Kidney capillary endothelial cell (primary cell): ENCODE results near the gene SCN5A.

ENCODE experiments used
- DNase-seq: peaks from one replicate; pipeline ENCODE4 v3.0.0-alpha.2; 2018; ENCODE audit warnings: low spot score

The SCN5A gene

DNA sequence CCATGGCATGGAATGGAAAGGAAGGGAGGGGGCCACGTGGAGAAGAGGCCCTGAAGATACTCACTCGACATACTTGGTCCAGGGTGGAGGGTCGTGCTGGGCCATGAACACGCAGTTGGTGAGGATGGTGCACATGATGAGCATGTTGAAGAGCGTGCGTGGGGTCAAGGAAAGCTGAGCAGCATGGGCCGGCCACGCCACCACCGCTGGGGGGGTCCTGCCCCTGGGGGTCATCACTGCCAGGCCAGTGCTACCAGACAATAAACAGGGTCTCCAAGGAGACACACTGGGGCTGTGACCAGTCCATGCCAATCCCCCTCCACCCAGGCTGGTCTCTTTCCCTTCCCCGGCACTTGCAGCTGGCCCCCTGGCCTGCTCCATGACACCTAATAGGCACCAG, 27.2 kb downstream of the SCN5A start:
- DNase-seq = no peak

DNA sequence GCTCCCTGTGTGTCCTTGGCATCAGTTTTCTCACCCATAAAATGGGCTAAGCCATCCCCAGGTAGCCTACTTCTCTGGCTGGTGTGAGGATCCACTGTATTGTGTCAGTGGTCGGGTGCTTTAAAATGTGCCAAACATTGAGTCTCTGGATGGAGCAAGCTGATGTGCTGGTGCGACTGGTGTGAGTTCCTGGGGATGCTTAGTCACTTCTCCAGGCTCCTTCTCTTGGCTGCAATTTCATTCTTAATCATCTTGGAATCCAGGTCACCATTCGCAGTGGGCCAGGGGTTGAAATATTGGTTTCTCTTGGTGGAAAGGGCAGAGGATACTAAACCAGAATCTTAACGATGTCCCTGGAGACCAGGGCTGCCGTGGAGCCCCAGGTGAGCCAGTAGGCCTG, 29.3 kb downstream of the SCN5A start:
- no peak for DNase-seq

DNA sequence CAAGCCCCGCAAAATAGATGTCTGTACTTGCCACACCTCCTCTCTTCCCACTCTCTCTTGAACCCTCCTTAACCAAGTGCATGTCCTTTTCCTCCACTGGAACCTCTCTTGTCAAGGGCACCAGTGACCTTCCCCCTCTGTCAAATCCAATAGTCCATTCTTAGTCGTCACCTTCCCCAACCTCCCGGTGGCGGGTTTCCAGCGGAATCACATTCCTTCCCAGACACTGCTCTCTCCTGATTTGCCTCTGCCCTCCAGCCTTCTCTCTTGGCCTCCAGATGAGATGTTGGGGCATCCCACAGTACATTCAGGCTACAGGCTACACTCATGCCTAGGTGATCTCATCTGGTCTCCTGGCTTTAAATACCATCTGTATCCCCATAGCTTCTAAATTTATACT, 31.1 kb downstream of the SCN5A start:
- no peak for DNase-seq

DNA sequence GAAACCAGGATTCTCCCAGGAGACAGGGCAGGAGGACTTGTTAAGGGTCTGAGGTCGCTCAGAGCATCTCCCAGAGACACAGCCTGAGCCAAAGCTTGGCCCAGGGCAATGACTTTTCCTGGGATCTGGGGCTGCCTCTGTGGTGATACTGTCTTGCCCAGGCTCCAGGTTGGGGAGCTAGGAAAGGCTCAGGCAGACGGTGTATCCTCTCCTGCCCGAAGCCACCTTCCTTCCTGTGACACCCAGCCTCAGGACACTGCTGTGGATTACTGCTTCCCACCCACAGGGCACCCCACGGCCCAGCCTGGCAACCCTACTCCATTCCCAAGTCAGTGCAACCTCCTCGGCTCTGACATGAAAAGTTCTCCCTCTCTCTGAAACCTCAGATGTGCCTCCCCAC, 31.9 kb downstream of the SCN5A start:
- DNase-seq = no peak

DNA sequence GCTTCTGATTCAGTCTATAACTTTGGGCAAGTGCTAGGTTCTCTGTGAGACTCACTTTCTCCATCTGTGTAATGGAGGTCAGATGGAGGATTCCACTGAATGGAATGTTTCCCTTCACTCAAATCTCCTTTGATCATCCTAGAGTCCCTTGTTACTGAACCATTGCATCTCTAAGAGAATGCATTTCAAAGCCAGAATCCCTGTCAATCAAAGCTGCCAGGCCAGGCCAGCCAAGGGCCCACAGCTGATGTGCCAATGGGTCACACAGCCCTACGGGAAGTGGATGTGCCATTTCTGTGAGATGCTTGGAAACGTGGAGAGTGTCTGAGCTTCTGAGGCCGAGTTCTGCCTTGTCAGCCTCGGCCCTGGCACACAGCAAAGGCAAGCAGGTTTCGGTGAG, 32.4 kb downstream of the SCN5A start:
- no peak for DNase-seq

DNA sequence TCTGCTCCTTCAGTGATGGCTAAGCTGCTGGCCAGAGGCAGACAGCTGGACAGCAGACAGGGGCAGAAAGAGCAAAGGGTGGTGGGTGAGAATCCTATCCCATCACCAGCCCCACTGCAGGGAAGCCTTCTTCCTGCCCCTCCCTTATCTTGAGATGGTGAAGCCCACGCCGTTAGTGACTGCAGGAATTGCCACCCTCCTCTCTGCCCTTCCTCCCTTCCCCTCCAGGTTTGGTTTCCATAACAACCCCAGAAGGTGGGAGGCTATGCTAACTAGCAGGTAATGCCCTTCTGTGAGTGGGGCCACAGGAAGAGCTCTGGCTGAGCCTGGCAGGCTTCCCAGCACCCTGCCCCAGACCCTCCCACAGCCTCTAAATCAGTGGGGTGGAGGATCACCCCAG, 32.8 kb downstream of the SCN5A start:
- DNase-seq = no peak

DNA sequence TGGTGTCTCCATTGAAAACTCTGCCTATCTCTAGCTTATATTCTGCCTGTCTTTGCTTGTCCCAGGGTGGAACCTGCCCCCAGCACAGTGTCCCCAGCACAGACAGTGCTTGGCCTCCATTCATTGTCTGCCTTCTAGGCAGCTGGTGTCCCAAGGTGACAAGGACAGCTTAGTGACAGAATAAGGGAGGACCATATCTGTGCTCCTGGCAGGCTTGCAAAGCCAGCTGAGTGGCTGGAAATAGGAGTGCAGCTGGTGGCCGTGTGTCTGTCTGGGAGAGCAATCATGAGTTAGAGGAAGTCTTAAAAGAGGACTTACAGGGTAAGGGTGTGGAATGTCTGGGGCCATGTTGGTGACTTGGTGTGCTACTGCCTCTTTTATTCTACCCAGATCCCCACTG, 33.4 kb downstream of the SCN5A start:
- DNase-seq = no peak

DNA sequence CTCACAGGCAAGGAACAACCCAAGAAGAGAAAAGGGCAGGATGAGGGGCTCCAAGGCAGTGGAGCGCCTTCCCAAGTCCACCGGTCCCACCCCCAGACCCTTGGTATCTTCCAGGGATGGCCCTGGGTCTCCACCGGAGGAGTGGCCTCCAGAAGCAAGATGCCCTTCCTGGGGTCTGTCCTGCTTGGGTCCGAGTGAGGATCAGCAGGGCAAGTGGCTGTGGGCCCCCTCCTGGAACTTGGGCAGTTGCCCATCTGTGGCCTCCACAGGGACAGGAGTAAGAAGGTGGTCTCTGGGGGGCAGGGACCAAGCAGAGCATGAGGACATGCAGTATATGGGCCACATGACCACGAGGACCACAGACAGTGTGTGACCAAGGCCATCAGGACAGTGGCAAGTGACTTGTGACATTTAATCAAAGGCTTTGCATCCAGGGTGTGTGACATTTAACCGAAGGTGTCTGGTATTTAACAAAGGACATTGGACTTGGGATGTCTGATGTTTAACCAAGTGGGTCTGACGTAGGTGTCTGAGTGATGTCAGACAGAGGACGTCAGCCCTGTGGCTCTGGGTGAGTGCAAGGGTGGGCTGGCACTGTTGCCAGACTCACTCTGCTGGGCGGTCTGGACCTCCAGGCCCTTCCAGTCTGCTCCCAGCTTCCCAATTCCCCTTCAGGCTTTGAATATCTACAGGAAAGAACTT, 34.7 kb downstream of the SCN5A start:
- no peak for DNase-seq

DNA sequence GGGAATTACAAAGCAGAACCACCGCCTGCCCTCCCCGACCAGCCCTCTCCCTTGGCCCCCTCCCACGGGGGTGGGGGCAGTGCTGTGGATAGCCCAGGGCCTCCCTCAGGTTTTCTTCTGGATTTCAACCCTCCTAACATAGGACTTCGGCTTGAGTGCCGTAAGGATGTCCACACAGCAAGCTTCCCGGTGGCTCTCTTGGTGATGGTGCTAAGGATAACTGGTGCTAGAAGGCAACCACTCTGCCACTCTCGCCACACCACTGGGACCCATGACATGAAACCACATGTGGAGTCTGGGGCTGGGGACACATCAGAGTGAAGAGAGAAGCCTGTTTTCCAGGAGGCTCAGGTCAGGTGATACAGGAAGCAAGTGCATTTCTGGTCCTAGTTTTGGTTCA, 35.4 kb downstream of the SCN5A start:
- DNase-seq = no peak

DNA sequence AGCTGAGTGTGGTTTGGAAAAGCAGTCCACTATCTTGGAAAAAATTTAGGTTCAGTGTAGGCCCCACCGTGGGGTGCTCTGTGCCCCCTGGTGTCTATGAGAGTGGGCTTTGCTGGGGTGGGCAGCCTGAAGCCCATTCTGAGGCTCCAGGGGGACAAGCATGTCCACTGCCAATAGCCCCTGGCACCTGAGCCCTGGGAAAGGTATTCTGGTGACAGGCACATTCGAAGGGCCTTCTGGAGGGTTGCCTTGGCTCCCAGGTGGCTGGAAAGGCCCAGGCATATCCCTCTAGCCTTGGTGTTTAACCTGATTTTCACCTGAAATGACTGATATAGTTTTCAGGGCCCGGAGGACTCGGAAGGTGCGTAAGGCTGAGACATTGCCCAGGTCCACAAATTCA, 36.1 kb downstream of the SCN5A start:
- no peak for DNase-seq

DNA sequence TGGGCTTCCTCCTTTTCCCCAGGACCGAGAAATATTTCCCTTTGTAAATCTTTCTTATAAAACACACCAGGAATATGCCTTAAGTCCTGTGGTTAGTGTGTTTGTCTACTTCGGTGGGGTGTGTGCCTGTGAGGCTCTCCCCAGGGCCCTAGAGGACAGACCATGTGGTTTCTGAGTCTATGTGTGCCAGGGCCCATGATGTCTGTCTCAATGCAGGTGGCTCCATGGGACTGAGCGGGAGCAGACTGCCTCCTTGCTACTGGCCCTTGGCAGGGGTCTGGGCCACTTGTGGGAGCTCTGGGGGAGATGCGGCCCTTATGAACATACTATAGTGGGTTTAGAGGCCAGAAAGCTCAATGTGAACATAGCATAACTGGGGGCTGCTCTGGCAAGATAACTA, 37.6 kb downstream of the SCN5A start:
- DNase-seq = no peak

DNA sequence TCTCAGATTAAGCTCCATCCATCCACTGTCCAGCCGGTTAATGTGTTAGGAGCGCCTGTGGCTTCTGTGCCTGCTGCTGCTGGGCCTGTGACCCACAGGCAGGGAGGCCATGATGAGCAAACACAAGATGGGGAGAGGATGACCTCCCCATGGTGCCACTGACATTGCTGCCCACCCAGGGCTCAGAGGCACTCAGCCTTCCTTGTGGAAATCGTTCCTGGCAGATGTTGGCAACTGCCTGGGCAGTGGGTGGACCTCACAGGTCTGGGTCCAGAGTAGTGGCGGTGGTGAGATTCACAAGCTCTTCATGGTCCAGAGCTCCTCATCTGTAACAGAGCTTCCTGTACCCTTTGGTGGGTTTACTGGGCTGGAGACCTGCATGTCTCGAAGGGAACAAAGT, 38.6 kb downstream of the SCN5A start:
- no peak for DNase-seq

DNA sequence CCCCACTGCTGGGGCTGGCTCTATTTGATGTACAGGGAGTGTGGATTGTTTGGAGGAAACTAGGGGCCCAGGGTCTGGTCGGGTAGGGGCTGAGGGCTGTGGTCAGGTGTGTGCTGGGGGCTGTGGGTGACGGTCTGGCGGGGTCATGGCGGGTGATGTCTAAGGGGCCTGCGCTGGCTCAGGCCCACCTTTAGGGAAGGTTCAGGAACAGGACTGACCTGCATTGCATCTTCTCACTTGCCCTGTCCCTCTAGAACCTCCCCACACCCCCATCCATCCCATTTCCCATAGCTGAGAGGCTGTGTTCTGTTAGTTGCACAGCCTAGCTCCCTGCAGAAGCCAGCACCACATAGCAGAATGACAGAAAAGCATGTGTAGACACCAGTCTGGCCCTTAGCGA, 39.1 kb downstream of the SCN5A start:
- no peak for DNase-seq

DNA sequence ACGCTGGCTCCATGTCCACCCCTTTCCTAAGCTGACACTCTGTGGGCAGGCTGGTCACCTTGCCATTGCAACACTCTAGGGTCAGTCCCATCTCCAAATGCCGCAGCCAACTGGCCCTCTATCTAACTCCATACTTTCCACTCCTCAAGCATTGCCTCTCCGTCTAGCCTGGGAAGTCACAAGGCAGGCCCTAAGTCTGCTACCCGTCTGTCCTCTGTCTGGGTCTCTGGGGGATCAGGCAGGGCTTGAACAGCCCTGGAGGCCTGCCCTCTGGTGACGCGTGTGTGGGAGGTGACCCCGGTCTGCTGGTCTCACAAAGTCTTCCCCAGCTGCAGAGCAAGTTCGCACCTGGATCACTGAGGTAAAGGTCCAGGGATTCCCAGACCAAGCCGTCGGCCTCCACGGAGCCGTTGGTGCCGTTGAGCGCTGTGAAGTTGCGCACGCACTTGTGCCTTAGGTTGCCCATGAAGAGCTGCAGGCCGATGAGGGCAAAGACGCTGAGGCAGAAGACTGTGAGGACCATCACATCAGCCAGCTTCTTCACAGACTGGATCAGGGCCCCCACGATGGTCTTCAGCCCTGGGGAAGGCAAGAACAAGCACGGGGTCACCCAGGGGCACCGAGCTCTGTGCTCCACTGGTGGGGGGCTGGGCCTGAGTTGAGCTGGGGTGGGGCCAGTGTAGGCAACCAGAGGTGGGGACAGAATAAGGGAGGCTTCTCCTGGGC, 39.9 kb downstream of the SCN5A start:
- DNase-seq = no peak

DNA sequence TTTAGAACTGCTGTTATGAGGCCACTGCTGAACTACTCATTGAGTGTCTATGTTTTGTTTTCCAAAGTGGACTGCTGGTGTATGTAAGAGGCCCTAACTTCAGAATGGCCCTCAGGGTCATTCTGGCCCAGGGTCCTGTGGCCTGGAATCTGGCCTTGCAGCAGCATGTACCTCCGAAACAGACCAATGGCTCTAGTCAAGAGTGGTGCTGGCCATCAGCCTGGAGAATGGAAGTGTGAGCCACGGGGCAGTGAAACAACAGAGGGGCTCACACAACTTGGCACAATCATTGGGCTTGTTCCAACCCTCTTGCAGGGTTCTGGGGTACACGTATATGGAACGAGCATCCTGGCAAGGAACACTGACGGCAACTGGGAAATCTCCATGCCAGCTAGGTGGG, 40.5 kb downstream of the SCN5A start:
- no peak for DNase-seq

DNA sequence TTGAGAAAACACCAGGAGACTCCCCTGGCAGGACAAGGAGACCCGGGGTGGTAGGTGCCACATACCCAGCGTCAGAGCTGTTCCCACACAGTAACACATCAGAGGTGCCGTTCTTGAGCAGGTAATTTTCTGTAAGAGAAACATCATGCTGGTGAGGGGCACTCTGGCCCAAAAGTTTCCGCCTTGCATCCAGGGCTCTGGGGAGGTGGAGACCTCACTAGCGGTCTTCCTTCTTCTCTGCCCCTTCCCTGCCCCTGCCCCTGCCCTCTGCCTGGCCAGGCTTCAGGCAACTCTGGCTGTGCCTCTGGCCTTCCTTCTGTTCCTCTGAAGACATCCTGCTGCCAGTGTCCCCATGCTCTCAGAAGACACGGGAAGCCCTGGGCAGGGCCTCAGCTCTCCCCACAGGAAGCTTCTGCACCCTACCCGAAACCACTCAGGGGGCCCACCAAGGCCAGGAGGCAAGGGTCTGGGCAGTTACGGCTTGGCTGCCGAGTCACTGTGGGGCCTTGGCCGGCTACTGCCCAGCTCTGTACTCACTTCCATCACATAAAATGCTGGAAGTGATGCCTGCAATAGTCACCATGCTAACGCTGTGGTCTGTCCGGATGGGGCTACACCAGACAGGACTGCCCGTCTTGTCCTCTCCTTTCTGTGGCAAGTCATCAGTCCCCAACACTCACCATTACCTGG, 41.3 kb downstream of the SCN5A start:
- no peak for DNase-seq

DNA sequence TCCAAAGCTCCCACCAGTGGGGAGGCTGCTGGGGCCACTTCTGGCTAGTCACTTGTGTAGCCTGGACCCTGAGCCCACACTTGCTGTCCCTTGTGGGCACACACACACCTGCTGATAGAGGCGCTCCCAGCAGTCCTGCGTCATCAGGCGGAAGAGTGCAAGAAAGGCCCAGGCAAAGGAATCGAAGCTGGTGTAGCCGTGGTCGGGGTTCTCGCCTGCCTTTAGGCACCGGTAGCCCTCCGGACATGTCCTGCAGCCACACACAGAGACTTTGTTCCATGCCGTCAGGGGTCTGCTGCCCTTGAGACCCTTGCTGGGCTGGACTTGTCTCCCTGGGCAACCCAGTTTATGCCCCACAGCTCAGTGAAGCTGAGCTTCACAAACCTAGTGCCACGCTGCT, 42.9 kb downstream of the SCN5A start:
- no peak for DNase-seq

DNA sequence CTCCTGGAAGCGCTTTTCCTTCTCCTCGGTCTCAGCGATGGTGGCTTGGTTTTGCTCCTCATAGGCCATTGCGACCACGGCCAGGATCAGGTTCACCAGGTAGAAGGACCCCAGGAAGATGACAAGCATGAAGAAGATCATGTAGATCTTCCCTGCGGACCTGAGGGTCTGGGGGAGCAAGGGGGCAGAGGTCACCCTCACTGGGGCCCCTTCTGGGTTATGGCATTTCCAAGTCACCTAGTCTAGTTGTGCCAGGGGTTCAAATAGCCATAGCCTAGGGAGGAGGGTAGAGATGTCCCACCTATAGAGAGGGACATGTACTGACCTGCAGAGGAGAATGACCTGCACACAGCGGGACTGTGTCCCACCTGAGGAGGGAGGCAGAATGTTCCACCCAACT, 43.5 kb downstream of the SCN5A start:
- DNase-seq = no peak

DNA sequence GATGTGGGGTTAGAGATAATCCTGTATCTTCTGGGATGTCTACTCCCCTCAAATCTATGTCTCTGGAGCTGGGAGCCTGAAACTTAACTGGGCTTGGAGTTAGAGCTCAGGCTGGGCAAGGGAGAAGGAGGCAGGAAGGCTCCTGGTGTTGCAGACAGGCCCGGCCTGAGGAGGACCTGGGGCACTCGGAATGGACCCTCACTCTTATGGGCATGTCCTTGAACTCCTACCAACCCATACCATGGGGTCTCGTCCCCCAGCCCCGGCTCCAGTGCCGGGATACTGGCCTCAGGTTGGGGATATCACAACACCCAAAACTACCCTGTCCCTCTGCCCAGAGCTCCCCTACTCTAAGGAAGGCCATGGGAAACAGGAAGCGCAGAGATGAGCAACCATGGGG, 45.2 kb downstream of the SCN5A start:
- DNase-seq = no peak

DNA sequence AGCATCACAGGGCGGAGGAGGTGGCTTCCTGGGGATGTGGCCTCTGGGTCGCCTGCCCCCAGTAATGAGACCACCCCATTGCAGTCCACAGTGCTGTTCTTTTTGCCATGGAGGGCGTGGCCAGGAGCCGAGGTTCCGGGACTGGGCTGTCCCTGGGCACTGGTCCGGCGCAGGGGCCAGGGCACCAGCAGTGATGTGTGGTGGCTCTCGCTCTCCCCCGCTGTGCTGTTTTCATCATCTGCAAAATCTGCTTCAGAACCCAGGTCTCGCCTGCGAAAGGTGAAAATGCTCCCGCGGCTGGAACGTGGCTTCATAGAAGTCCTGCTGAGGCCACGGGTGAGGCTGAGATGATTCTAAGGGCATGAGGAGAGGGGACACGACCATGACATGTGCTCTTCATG, 45.8 kb downstream of the SCN5A start:
- DNase-seq = no peak

DNA sequence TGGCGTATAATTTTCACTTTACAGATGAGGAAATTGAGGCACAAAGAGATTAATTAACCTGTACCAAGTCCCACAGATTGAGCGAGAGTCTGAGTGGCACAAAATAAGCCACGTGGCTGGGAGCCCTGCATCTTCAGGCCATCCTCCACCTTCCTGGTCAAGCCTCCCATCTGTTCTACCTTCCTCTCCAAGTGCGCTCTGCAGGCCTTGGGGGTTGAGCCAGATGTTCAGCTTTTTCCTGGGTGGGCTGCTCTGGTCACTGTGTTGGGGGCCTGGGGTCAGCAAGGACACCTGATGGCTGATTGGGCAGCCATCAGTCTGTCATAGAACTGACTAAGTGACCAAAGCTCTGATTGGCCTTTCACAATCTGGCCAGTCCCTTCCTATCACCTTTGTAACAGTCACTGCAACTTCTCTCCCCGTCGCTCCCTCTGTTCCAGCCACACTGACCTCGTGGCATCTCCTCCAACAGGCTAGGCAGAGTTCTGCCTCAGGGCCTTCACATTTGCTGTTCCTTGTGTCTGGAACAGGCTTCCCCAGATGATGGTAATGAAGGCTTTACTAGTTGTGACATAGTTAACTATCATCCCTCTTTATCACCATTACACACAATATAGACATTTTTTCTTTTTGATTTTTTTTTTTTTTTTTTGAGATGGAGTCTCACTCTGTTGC, 46.8 kb downstream of the SCN5A start:
- DNase-seq = no peak

DNA sequence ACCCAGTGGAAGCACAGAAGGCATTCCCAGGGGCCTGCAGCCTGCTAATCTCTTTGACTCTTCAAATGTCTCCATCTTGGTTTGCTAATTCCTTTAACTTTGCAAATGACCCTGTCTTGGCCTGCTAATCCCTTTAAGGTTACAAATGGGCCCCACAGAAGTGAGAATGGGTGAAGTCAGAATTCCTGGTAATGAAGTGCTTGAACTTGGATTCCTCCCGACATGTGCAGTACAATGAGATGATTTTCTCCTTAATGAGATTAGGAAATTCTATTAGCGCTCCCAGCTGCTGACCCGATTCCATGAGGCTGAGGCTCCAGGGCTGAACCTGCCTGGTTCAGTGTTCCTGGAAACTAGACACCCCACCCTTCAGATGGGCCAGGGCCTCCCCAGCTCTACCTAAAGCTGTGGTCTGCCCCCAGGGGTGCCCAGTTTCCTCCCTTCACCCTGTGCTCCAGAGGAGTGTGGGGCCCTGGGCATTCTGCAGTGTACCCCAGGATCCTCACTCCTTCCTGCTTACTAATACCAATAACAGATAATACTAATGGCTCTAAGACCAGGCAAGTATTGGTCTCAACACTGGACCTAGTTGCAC, 47.4 kb downstream of the SCN5A start:
- no peak for DNase-seq

DNA sequence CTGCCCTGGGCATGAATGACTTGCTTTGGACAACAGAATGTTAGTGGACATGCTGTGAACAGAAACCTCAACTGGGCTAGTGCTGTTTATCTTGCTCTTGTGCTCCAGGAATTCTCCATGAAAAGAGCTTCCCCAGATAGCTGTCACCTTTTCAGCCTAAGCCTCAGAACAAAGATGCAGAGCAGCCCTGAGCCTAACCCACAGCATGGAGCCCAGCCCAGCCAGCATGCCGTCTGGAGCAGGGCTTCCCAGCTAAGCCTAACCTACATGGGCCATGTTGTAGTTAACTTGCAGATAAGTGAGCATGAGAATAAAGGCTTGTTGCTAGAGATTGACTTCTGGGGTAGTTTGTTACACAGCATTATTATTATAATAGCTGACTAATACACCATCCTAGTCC, 48.9 kb downstream of the SCN5A start:
- DNase-seq = no peak
